Measurements from ENCODE around the gene ZNF23.

The ZNF23 gene

DNA sequence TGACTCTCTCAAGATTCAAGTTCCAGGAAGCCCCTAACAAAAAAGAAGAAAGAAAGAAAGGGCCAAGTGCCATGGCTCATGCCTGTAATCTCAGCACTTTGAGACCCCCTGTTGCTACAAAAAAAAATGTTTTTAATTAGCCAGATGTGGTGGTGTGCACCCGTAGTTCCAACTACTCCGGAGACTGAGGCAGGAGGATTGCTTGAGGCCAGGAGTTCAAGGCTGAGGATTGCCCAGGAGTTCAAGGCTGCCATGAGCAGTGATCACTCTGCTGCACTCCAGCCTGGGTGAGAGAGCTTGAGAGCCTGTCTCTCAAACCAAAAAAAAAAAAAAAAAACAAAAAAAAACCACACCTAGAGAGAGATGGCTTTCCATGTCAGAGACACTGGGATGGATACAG is 39.0 kb downstream of the ZNF23 start:
- no peak overlapping the region for H3K27ac ChIP-seq
- TF ChIP-seq ZFX (IDR thresholded peaks at IDR 0.05; ENCODE audit: borderline replicate concordance): no peak
- TF ChIP-seq, protein P1, sequence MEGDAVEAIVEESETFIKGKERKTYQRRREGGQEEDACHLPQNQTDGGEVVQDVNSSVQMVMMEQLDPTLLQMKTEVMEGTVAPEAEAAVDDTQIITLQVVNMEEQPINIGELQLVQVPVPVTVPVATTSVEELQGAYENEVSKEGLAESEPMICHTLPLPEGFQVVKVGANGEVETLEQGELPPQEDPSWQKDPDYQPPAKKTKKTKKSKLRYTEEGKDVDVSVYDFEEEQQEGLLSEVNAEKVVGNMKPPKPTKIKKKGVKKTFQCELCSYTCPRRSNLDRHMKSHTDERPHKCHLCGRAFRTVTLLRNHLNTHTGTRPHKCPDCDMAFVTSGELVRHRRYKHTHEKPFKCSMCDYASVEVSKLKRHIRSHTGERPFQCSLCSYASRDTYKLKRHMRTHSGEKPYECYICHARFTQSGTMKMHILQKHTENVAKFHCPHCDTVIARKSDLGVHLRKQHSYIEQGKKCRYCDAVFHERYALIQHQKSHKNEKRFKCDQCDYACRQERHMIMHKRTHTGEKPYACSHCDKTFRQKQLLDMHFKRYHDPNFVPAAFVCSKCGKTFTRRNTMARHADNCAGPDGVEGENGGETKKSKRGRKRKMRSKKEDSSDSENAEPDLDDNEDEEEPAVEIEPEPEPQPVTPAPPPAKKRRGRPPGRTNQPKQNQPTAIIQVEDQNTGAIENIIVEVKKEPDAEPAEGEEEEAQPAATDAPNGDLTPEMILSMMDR (IDR thresholded peaks at IDR 0.05): no peak

DNA sequence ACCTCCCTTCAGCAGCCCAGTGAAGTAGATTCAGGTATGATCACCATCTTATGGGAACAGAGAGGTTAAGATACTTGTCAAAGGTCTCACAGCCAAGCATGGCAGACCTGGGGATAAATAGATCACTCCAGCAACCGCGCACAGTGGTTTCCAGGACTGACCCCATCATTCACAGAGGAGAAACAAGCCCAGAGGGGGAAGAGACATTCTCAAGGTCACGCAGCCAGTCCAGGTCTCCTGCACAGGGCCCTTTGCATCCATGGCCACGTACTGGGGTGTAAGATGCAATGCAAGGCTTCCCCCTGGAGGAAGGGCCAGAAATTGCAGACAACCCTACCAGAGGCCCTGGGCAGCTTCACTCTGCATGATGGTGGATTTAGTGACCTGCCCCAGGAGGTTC is 40.1 kb downstream of the ZNF23 start:
- H3K27ac ChIP-seq: no peak overlapping the region
- TF ChIP-seq ZFX (IDR thresholded peaks at IDR 0.05; ENCODE audit: borderline replicate concordance): no peak
- TF ChIP-seq, protein P1 (IDR thresholded peaks at IDR 0.05): peak; percentile 69

DNA sequence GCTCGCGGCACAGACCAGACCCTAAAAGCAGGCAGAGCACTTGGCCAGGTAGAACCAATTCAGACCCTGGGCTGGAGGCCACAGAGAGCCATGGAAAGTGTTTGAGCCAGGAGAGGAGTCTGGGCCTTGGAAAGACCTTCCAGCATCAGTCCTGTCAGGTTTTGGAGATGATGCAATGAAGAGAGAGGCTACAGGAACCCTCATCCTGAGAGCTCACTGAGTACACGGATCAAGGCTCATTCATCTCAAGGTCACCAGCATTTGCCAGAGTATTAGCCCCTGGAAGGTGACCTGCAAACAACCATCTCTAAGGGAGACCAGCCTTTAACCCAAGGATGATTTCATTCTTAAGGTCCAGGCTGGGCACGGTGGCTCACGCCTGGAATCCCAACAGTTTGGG is 48.0 kb downstream of the ZNF23 start:
- H3K27ac ChIP-seq: no peak overlapping the region
- no peak for TF ChIP-seq ZFX (IDR thresholded peaks at IDR 0.05; ENCODE audit: borderline replicate concordance)
- TF ChIP-seq, protein P1 (IDR thresholded peaks at IDR 0.05): no peak

DNA sequence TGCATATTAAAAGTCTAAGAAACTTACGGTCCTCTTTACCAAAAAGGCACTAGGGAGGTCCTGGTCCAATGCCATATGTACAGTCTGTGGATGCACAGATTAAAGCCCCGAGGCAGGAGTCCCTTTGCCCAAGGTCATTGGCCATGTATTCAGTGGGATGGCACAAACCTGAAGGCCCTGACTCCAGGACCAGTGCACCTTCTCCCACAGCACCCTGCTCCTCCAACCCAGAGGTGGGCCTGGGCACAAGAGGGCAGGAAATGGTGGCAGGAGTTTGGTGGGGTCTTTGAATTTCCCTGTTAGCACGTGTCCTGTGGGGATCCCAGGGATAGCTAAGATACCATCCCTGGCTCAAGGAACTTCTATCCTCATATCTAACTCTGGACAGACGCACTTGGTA is 48.7 kb downstream of the ZNF23 start:
- TF ChIP-seq, protein P1 (IDR thresholded peaks at IDR 0.05): no peak
- no peak for TF ChIP-seq ZFX (IDR thresholded peaks at IDR 0.05; ENCODE audit: borderline replicate concordance)
- H3K27ac ChIP-seq: no peak overlapping the region

DNA sequence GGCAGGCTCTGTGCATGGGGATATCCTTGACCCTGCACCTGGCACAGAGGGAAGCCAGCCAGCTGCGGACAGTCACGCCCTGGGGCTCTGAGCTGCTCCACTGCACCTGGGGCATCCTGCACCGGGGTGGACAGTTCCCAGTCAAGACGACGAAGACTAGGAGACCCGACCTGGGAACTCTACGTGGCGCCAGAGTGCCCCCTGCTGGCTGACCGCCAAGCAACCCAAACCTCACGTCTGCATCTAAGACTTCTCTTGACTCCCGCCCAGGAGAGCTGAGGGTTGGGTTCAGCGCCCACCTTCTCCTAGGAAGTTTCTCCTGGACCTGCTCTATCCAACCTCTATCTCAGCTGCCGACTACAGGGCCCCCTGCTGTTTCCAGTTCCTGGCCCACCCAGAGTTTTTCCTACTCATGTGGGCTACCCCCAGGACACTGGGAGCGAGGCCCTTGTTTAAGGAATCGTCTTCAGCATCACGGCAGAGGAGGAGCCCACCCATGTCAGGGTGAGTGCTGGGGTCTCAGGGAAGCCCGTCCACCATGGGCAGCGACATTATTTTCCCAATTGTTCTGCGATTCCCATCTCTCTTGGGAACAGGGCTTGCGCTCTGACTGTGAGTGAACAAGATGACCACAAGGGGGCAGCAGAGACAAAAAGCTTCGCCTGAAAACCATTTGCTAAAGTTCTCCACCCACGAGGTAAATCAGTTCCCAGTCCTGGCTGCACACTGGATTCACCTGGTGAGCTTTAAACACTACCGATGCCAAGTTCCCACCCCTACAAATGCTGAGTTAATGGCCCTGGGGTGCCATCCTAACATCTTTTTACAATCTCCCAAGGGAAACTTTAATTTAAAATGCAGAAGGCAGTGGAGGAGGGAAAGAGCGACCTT is 49.5 kb downstream of the ZNF23 start:
- no peak overlapping the region for H3K27ac ChIP-seq
- TF ChIP-seq ZFX (IDR thresholded peaks at IDR 0.05; ENCODE audit: borderline replicate concordance): no peak
- TF ChIP-seq, protein P1 (IDR thresholded peaks at IDR 0.05): peak; percentile 89

DNA sequence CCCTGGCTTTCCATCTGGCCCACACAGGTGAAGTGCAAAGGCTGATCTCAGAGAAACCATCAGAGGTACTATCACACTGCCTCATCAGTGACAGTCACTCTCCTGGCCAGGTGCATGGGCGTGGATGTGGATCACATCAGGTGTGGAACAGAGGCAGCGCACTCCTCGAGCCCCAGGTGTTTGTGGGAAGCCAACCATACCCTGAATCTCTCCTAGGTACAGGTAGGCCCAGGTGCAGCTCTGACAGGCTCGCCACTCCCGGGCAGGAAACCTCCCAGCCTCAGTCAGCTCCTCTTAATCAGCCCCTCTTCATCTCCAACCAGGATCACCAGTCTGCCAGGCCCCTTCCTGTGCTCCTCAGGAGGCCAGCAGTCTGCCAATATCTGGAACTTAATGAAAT is 51.9 kb downstream of the ZNF23 start:
- TF ChIP-seq, protein P1 (IDR thresholded peaks at IDR 0.05): no peak
- TF ChIP-seq ZFX (IDR thresholded peaks at IDR 0.05; ENCODE audit: borderline replicate concordance): no peak
- no peak overlapping the region for H3K27ac ChIP-seq

DNA sequence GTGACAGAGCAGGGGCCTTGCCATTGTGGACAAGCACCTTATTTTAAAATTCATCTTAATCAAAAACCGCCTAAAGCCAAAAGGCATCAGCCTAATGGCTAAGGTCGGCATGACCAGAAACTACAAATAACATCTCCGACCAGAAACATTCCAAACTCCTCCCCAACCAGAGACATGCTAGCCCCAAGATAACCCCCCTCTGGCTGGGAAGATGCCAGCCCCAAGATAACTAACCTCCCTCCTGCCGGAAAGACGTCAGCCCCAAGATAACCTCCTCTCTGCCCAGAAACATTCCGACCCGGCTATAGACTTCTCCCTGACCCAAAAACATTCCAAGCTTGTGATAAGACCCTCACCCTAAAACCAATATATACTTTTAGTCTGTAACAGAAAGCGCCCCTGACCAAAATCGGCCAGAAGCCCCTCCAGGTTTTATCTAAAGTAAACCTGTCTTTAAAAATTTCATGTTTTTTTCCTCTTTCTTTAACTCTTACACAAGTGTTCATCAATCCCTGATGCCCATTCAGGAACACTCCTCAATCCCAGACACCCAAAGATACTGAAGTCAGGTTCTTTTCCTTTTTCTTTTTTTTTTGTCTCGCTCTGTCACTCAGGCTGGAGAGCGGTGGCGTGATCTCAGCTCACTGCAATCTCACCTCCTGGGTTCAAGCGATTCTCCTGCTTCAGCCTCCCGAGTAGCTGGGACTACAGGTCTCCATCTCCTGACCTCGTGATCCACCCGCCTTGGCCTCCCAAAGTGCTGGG is 52.9 kb downstream of the ZNF23 start:
- TF ChIP-seq, protein P1 (IDR thresholded peaks at IDR 0.05): no peak
- TF ChIP-seq ZFX (IDR thresholded peaks at IDR 0.05; ENCODE audit: borderline replicate concordance): no peak
- H3K27ac ChIP-seq: no peak overlapping the region
